ENCODE results near the gene NAGLU.
A peak's percentile ranks its signal among the peaks of the same experiment; 100 is the strongest.

The NAGLU gene

GRCh38 chr17:42536048-42536371 is at the start of gene NAGLU:
Gene NAGLU (plus strand): TSS chr17:42536241. CDS start chr17:42536273, 32 bp downstream.
- peak; percentile 65 for DNase-seq (ENCODE audit: low read depth)

GRCh38 chr17:42488032-42488431 is 48.0 kb upstream of the NAGLU start:
- no peak for DNase-seq (ENCODE audit: low read depth)

DNA sequence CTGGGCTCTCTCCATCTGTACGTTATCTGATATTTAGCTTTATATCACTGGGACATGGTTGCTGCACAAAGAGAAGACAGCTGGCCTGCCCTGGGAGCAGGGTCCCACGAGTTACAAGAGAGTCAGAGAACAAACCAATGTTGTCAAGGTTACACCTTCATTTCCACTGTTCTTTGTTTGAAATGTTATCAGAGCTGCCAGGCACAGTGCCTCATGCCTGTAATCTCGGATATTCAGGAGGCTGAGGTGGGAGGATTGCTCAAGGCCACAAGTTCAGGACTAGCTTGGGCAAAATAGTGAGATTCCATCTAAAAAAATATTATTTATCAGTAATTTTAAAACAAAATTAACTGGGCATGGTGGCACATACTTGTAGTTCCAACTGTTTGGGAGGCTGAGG is 42.7 kb upstream of the NAGLU start:
- no peak for DNase-seq (ENCODE audit: low read depth)

DNA sequence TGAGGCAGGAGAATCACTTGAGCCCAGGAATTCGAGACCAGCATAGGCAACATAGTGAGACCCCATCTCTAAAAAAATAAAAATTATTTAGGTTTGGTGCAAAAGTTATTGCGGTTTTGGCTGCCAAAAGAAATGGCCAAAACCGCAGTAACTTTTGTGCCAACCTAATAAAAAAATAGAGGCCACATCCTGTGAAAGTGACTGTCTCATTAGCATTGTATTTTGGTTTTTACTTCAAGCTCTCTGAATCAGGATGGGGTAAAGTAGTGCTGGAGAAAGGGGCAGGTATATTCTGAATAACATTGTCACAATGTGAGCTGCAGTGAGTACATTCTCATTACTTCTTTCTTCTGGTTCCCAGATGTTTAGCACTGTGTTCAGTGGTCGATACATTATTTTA is 41.4 kb upstream of the NAGLU start:
- DNase-seq (ENCODE audit: low read depth): no peak

DNA sequence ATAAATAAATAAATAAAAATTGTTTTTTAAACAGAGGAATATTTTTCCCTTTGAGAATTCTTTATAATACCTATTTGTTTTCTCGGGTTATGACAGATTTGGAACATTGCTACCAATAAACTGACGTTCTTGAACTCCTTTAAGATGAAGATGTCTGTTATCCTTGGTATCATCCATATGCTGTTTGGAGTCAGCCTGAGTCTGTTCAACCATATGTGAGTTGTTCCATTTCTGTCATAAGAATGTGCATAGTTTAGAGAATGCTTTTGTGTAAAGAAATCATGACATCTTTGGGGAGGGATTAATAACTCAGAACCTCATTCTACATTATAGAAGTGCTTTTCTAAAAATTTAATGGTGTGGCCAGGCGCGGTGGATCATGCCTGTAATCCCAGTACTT is 37.2 kb upstream of the NAGLU start:
- no peak for DNase-seq (ENCODE audit: low read depth)

- no peak for DNase-seq (ENCODE audit: low read depth)
These were observed 34.0 kb upstream of the NAGLU start for GRCh38 chr17:42502091-42502490.

GRCh38 chr17:42502926-42503325 is 33.1 kb upstream of the NAGLU start:
- DNase-seq (ENCODE audit: low read depth): no peak

- DNase-seq (ENCODE audit: low read depth): no peak
These were observed 28.4 kb upstream of the NAGLU start for GRCh38 chr17:42507671-42508070.

DNA sequence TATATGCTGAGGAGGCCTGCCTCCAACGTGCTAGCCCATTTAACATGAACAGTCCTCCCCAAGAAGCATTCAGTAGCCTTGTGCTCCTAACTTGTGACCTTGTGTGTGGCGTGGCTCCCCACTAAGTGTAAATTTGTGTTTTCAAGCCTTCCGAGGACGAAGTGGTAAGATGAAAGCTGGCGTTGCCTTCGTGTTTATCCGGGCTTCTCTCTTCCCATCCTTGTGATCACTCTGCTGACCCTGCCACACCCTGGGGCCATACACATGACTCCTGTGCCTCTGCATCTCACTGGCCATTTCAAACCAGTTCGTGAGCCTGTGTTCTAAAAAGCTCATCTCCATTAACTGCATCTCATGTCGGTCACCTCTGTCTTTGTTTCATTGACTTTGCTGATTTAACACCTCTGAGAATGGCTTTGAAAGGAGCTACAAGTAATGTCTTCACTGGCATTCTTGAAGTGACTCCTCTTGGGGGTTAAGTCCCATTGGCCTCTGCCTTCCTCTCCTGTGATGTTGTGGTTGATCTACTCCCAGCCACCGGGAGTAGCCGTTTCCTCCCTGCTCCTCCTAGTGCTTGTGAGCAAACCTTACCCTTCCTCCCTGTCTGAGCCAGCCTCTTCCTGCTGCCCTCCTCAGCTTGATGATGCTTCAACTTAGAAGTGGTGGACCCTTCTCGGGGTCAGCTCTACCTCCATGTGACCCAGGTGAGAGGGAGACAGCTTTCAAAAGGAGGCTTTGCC is 27.4 kb upstream of the NAGLU start:
- DNase-seq (ENCODE audit: low read depth): no peak

DNA sequence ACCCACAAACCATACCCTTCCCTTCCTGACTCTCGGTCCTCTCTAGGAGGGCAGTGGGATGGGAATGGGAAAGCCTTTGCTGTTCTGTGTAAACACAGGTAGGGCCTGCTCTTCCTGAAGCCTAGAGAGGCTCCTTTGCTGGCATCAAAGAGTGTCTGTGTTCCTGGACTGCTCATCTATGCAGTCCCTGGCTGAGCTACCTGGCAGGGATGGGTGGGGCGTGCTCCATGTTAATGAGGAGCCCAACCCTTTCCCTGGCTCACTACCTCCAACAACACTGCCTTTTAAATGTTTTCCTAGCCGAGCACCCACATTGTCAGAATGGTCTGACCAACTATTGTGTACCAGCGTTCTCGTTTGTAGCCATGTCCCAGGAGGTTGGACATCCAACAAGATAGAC is 26.6 kb upstream of the NAGLU start:
- DNase-seq (ENCODE audit: low read depth): no peak

DNA sequence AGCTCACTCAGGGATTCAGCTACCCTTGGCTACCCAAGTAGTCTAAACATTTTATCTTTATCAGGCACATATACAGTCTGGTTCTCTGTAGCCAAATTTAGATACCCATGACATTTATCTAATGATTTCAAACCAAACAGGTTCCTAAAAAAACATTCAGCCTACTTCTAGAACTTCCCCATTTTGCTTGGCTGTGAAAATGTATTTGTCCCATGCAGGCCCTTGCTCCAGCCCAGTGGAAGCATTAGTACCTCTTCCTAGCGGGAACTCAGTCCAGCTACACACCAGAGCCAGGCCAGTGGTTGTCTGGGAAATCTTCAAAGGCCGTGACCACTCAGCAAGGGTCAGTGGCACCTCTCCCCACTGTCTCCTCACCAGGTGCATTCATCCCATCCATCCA is 26.2 kb upstream of the NAGLU start:
- no peak for DNase-seq (ENCODE audit: low read depth)

DNA sequence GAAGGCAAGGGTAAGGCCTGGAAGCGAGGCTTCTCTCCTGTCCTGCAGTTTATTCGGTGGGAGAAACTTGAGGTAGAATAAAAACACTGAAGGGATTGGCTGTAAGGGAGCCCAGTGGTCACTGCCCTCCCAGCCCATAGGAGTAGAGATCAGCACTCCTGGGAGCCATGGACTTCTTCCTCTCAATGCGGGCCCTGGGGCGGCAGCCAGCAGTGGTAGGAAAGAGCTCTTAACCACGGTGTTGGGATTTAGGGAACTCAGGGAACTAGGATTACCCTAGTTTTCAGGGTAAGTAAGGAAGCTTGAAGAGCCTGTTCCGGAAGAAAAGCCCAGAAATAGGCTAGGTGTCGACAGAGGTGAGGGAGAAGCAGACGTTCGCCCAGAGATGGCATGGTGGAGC is 23.8 kb upstream of the NAGLU start:
- DNase-seq (ENCODE audit: low read depth): no peak

DNA sequence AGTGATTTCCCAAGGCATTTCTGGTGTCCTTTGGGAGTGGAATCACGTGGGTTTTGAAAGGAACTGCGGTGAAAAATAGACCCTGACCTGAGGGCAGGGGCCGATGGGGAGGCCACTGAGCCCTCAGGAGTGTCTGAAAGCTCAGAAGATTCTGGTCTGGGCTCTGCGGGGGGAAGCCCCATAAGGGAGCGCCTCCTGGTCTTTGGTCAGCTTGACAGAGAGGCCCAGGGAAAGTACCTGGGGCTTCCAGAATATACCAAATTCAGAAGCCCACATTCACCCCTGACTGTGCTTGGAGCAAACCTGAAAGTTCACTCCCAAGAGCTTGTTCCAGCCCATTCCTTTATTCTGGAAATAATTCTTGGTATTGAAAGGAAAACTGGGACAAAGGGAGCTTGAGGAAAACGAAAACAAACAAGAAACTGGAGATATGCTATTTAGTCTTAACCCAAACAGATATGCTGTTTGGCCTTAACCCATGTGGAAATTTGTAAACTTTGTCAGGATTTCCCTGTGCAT is 23.2 kb upstream of the NAGLU start:
- no peak for DNase-seq (ENCODE audit: low read depth)

DNA sequence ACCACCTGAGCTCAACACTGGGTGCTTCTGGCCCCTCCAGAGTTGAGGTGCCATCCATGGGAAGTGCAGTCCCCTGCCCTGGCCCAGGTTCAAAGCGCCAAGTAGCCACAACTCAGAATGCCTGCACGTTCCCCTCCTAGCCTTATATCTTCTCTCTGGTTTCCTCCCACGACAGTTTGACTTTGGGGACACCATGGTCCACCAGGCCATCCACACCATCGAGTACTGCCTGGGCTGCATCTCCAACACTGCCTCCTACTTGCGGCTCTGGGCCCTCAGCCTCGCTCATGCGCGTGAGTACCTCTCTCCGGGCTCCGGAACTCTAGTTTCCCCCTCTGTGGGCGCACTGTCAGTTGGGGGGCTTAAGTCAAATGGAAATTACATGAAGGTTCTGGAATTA is 22.4 kb upstream of the NAGLU start:
- DNase-seq (ENCODE audit: low read depth): no peak

DNA sequence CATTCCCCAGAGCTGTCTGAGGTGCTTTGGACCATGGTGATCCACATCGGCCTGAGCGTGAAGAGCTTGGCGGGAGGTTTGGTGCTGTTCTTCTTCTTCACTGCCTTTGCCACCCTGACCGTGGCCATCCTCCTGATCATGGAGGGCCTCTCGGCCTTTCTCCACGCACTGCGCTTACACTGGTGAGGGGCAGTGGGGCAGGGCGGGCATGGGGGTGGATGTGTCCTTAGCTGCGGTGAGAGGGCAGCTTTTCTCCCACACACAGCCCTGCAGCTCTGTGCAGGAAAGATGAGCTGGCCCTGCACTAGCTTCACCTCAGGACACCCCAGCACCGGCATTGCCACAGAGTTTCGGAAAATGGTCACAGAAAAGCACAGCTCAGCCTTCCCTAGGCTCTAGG is 21.8 kb upstream of the NAGLU start:
- no peak for DNase-seq (ENCODE audit: low read depth)

DNA sequence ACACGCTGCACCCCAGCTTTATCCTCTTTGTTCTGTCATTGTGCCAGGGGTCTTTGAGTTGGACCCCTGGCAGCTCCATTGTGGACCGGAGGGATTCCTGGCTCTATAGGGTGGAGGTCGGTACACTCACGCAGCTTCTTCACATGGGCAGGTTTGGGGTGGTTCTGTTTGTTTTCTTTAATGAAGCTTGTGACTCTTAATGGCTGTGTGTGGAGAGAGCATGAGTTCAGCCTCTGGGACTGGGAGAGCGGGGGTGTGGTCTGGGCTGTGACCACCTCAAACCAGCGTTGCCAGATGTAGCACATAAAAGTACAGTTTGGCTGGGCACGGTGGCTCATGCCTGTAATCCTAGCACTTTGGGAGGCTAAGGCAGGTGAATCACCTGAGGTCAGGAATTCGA is 21.2 kb upstream of the NAGLU start:
- no peak for DNase-seq (ENCODE audit: low read depth)

DNA sequence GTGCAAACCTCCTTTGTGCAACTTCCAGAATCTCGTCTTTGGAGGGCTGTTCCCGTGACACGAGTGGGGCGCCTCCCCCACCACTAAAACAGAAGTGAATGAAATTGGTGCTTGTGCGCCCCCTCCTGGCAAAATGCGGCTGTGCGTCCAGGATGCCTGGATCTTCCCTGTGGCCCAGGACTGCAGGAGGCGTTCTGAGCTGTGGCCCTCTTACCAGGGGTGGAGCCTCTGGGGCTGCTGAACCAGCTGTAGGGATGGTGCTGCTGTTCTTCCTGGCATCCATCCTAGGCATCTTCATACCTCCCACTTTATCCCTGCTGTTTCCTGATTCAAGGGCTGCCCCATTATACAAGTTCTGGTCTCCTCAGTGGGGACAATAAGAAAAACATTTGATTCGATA is 18.5 kb upstream of the NAGLU start:
- DNase-seq (ENCODE audit: low read depth): peak; percentile 94

DNA sequence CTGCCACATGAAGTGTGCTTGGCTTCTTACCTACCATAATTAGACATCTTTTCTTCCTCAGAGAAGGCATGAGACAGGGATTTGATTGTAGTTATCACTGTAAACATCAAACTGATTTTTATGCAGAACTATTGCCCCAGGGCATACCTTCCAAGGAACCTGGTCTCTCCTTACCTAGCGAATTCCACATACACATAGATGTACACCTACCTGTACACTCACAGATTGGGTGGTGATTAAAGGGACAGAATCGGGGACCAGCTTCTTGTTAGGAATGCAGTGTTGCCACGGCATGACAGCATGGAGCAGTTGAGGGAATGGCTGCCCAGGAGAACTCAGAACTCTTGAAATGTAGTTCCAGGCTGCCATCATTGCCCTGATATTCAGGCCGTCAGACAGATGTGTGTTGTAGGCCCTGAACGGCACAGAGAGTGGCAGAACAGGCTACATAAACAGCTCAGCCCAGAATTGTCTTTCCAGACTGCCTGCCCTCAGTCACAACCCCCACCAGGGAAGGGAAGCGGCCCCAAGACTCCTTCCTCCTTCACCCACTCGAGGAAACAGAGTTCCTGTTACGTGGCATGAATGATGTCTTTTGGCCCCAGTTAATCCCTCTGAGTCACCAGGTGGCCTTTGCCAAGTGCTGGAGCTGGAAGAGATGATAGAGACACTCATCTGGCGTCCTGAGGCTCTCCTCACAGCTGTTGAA is 17.8 kb upstream of the NAGLU start:
- peak; percentile 92 for DNase-seq (ENCODE audit: low read depth)

DNA sequence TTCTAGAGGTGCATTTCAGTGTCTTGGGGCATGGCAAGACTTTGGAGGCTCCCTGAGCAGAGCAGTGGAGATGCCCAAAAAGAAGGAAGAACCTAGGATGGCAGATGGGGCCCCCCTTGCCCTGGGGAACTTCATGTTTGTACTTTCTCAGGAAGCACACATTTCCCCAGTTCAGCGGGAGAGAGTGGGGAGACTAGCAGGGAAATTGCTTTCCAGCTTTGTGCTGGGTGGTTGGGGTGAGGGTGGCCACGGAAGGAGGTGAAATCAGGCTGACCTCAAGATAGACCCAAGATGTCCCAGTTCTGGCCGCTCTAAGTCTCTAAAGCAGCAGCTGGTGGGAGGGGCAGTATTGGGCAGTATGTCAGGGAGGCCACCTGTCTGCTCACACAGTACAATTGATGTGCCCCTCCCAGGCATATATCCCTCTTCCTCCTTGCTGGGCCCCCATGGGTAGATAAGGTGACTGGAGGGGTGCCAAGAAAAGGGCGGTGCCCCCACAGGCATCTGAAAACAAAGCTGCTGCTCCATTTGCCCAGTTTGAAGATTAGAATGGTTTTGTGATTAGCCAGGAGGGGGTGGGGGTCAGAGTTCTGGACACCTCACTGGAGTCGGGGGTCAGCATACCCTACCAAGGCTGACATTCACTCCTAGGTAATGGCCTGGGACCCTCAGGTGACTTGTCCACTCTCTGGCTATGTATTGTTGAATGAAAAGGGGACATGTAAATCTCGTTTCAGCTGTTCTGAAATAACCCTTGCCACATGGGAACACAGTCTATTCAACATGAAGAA is 17.1 kb upstream of the NAGLU start:
- DNase-seq (ENCODE audit: low read depth): no peak

DNA sequence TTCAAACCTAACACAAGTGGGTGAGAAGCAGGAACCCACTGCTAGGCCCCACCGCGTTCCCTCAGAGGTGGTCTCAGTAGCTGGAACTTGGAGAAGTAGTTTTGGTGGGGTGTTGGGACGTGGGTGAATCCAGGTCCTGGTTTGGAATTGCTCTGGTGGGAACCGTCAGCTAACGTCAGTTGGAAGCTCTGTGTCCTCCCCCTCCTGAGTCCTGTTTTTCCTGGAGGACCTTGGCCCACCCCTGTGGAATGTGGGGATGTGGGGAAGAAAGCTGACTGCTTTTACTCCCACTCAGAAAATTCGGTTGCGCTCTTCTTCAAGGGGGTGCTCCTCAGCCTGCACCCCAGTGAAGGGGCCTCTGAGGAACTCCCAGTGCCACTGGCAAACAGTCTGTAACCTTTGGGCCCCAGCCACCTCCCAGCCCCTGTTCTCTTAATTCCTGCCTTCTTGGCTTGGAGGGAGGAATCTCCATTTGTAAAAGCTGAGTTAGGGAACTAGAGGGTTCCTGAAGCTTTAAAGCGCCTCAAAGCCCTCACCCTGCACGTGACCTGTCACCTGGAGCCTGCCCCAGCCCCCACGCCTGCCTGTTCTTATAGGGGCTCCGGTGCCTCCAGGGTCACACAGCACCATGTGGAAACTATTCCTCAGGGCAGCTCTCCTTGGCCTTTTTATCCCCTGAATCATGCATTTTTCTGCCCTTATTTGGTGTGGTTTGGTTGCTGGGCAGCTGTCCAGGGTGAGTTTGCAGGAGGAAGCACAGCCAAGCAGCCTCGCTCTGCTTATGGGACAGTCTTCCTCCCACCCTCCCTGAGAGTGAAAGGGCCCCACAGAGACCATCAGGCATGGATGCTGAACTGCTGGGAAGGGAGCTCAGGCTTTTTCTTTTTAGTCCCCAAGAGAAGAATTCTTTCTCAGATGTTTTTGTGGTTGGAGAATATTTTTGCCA is 16.2 kb upstream of the NAGLU start:
- DNase-seq (ENCODE audit: low read depth): peak; percentile 99

DNA sequence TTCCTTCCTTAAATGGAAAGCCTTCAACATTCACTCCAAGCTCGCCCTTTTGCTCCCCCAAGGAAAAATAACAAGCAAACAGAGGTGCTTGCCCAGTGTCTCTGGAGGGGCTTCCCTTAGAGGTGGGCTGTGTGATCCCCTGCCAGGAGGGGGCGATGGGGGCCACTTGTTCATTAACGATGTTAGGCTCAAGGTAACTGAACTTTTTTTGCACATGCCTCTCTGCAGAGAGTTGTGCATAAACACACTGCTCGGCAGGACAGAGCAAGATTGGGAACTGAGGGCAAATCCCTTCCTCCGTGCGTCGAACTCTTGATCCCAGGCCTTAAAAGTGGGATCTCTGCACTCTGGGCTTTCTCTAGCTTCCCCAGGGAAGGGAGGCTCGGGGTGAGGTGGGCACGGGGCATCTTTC is 15.5 kb upstream of the NAGLU start:
- no peak for DNase-seq (ENCODE audit: low read depth)

DNA sequence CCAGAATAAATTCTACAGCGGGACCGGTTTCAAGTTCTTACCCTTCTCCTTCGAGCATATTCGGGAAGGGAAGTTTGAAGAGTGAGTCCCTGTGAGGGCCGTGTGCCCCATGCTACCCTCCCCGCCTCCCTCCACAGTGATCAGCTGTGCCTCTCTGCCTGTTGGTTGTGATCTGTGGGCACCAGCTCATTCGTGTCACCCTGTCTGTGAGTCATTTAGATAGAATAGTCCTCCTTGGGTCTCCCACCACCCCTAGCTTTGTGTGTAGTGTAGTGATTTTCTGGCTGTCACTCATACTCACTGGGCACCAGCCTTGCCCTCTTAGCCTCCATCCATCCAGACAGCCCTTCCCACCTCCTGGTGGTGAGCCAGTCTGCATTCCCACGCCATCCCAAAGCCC is 15.0 kb upstream of the NAGLU start:
- no peak for DNase-seq (ENCODE audit: low read depth)
